ENCODE measurements around the gene FLAD1.
A peak's percentile ranks its signal among the peaks of the same experiment; 100 is the strongest.

Gene FLAD1

DNA sequence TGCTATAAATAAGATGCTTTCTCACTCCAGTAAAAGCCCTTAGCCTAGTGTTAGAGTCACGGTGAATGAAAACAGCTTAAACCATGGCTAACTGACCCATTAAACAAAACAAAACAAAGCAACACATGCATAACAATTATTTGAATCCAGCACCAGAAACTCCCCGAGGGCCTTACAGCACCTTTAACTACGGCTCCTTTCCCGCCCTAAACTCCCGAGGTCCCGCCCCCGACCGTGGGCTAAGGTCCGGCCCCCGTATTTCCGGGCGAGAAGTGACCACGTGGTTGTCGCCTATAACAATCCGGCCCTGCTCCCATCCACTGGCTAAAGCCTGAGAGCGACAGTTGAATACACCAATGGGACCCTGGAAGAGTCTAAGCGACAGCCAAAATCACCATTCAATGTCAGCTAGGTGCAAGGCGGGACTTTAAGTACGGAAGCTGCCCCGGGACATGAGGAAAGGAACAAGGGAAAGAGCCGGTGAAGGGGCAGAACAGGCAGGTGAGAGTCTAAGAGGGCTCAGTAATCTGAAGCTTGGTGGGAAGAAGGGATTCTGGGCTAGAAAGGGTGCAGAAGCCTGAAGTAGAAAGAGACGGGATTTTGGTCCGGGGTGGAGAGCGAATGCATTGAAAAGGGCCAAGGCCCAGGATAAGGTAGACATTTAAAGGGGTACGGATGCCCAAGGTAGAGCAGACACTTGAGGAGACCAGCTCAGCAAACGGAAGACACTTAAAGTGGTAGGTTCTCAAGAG is at the start of gene FLAD1:
FLAD1 (plus strand) TSS at position 448 of the 752 bp plus-strand sequence. CDS start 351 bp downstream, outside the sequence.
- DNase-seq, result peak; percentile 84

- DNase-seq, result no peak
Observed at GRCh38 chr1:154934358-154934948, 48.7 kb upstream of the FLAD1 start.

- no peak for DNase-seq
Observed at GRCh38 chr1:154935749-154936554, 47.2 kb upstream of the FLAD1 start.

- peak; percentile 90 for DNase-seq
Observed at GRCh38 chr1:154936555-154937084, 46.5 kb upstream of the FLAD1 start, which contains the start of gene PMVK. Gene PMVK (minus strand): TSS chr1:154936719. CDS start chr1:154936685, 34 bp downstream.

DNA sequence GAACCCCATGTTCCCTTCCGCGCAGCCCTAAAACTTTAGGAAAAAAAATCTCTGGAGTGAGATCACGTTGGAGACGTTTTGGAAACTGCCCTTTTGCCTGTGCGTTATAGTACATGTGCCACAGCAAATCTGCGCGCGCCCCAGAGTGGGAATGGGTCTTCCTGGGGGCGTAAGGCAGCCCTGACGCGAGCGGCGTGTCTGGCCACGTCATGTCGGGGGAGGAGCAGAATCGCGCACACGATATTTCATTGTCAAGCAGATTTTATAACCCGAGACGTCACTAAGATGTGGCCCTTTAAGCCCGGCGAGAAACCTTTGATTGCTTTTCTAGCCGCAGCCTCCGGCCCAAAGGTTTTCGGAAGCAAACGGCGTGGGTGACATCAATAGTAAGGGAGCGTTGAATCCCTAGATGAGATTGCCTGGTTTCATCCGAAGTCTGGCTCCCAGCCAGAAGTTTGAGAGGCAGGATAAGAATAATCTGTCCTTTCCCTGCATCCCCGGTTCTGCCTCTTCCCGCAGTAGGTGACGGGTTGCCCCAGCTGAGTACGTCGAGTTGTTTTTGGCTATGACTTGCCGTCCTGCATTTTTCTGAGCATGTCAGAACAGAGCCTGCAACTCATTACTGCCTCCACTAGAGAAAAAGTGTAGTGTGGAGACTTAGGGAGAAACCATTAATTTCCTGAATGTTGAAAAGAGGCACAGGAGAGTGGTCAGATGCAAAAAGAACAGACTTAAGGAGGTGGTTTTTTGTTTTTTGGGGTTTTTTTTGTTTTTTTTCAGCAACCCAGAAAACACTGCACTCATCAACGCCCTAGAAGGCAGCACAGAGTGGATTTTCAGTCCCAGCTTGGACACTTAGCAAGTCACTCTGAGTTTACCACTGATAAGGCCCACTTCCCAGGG is 45.8 kb upstream of the FLAD1 start:
- peak; percentile 85 for DNase-seq

DNA sequence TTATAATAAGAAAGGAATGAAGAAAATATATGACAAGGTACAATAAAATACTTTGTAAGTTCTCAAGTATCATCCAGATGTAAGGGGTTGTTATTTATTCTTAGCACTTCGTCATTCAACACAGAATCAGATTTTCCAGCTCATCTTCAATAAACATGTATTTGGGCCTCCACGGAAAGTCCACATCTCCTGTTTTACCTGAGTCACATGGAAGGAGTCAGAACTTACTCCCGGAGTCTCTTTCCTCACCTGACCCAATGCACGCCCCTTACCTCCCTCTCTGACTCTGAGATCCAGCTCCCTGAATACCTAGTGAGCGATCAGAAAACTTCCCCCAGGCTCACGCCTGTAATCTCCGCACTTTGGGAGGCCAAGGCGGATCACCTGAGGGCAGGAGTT is 45.2 kb upstream of the FLAD1 start:
- no peak for DNase-seq

DNA sequence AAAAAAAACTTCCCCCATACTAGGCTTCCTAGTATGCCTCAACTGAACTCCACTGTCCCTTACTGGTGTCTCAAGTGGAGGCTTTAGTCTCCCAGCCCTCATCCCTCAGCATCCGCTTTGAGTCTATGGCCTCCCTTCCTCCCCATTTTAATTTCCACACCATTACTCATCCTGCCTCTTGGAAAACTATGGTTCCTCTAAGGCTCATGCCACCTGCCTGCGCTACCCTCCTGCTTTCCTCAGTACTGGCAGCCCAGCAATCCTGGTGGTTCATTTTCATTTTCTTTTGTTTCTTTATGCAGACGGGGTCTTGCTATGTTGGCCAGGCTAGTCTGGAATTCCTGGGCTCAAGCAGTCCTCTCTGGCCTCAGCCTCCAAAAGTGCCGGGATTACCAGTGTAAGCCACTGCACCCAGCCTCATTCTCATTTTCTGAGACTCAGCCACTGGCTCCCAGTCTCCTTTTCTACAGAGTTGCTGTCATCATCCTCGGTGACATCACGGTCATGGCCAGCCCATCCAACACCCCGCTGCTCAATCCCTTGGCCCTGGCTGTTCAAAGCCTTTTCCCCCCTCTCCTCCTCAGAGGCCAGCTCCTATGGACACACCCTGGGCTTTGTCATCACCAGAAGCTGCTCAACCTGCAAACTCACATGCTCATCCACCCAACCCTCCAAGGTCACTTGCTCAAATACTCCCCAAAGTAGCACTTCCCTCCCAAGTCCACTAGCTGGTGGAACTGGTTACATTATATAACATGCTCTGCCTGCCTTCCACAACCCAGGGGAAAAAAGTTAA is 44.3 kb upstream of the FLAD1 start:
- DNase-seq, result no peak

GRCh38 chr1:154940213-154940560 is 43.0 kb upstream of the FLAD1 start:
- DNase-seq, result no peak

GRCh38 chr1:154940651-154941194 is 42.4 kb upstream of the FLAD1 start:
- DNase-seq, result no peak

GRCh38 chr1:154941333-154942013 is 41.7 kb upstream of the FLAD1 start:
- no peak for DNase-seq

DNA sequence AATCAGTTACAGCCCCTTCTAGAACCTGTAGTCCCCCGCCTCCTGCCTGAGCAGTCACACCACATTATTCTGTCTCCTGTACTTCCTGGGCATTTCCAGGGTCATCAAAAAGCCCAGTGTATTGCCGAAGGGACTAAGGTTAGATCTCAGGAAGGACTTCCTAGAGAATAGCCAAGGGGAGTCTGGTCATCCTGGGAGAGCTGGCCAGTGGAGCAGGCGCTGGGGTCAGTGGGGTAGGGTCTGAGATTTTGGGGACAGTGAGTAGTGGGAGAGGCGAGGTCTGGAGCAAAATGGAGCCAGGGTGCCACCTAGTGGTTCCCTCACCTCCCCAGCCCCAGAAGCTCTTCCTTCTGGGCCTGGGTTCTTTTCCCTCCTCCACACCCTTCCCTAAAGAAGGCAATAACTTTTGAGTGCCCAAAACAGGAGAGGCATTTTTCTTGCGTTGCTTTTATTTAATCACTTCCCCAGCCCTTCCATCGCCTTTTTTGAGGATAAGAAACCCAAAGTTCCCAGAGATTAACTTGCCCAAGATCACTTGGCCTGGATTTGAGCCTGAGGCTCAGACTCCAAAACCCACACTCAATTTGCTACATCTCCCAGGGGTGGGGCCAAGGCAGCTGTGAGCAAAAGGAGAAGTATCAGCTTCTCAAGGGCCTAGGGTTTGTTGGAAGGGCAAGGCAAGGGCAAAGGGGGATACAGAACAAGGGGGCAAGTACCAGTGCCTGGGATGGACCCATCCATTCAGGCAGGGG is 39.3 kb upstream of the FLAD1 start:
- no peak for DNase-seq

DNA sequence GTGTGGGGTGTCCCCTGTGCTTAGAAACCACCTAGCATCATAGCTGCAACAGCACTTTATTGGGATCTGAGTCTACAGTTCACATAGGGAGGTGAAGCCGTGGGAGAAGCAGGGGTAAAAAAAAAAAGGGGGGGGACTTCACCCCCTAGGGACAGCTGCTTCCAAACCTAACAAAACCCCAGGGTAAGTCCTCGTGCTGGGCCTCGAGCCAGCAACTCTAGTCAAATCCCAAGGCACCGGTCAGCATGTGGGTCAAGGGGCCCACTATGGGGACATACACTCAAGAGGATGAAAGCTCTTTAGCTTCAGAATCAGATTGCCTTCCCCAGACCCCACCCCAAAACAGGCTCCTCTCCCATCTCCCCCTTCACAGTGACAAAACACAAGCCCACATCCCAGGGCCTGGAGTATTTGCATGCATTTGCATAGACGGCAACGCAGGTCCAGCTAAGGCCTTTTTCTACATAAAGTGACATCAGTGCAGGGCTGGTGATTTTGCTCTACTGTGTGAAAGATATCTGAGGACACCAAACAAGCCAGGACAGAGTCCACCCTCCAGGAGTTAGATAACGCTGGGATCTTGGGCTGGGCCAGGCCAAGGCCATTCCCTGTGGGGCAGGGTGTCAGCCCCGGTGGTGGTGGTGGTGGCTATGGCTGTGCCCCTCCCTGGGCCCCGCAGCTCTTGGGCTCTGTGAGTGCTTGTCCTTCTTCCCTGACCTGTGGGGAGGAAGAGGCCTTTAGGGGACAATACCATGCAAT is 38.6 kb upstream of the FLAD1 start:
- no peak for DNase-seq

DNA sequence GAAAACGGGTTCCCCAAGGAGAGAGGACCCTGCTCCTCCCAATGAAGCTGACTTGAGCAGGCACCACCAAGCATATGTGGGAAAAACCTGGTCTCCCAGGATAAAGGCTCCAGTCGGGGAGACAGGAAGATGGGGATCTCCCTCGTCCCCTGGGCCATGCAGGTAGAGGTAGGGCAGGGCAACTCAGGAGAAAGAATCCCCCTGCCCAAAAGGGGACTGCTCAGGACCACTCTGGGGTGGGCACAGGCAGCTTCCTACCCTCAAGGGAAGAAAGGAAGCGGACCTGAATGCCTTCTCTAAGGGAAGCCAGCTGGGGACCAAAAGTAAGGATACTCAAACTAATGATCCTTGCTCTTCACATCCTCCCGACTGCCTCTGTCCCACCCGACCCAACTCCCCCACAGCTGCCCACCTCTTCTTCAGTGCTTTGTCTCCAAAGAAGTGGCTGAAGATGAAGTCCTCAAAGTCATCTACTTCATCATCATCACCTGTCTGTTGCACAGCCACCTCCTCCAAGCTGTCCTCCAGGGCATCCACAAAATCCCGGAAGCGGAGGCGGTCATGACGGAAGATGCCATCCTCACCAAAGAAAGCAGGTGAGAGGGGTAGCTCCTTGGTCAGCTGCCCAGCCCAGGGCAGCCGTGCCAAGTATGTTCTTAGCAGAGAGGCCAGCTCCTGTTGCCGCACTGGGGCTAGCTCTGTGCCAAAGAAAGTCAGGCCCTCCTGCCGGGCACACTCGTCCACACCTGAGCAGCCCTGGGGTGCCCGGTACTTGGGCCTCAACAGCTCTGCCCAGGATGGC is 37.8 kb upstream of the FLAD1 start:
- DNase-seq, result no peak

GRCh38 chr1:154945962-154946850 is 36.9 kb upstream of the FLAD1 start:
- DNase-seq, result no peak

DNA sequence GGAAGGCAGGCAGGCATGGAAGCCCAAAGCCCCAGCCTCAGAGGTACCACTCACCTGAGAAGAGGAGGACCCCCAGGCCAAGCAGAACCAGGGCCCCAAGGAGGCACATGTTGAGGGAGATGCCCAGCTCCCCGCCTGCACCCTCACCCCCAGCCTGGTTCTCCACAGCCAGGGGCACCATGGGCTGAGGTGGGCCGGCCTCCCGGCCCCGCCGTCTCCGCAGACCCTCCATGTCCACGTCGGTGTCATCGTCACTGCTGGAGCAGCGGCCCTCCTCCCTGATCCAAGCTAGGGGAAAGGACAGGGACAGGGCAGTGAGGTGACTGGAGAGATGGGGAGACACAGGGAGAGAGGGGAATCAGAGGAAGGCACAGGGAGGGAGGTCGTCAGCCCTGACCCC is 35.1 kb upstream of the FLAD1 start:
- DNase-seq, result no peak

GRCh38 chr1:154951901-154952657 is 31.1 kb upstream of the FLAD1 start:
- DNase-seq, result no peak

All from GOT3 (cell line).